Naive thymus-derived CD4-positive, alpha-beta T cell (primary cell): ENCODE measurements around the gene PUSL1. TPM values are rescaled to one million over a fixed set of nuclear protein-coding genes. Genes with fewer than 3 reads are reported as not detected.

ENCODE experiments used
- ATAC-seq: fragments of 150-1000 bp; cut with Tn5 transposase; 2 replicates; pipeline ENCODE4 v1.10.0; 2021; ENCODE audit warnings: mild to moderate bottlenecking, moderate library complexity
- CTCF ChIA-PET: fragments of 350-600 bp; sonication (Branson Sonifier 250); formaldehyde crosslinking; loops from one replicate; lab custom pipeline; 2021; ENCODE audit warnings: antibody characterized with exemption; lab: Charles Lee
- POLR2A ChIA-PET: fragments of 350-600 bp; sonication (Branson Sonifier 250); formaldehyde crosslinking; loops from one replicate; lab custom pipeline; 2021; ENCODE audit warnings: antibody characterized with exemption, inconsistent platforms; lab: Charles Lee
- DNase-seq, 9 donors: peaks; one replicate each; pipeline versions ENCODE4 v3.0.0 to v3.0.0-alpha.2; 2020 to 2022; ENCODE audit warnings: mixed read lengths in 1 of 9
- H3K27ac ChIP-seq: one replicate; pipeline ENCODE4 v1.7.0; 2013; ENCODE audit warnings: mild to moderate bottlenecking, low read depth, low read length, moderate library complexity
- H3K27me3 ChIP-seq, 2 donors: one replicate each; pipeline ENCODE4 v1.7.0; 2013; ENCODE audit warnings: low read length in 2 of 2, mild to moderate bottlenecking in 2 of 2, moderate library complexity in 2 of 2; ENCODE audit not compliant: control insufficient read depth in 2 of 2, insufficient read depth in 2 of 2
- H3K36me3 ChIP-seq, 3 experiments: 1 replicate in 2 of 3; 2 replicates in 1 of 3; pipeline ENCODE4 v1.7.0; 2013; ENCODE audit warnings: low read length in 3 of 3, mild to moderate bottlenecking in 3 of 3, moderate library complexity in 1 of 3; ENCODE audit not compliant: insufficient read depth in 3 of 3, control insufficient read depth in 2 of 3
- H3K4me1 ChIP-seq, 2 donors: one replicate each; pipeline ENCODE4 v1.7.0; 2013; ENCODE audit warnings: low read length in 2 of 2, mild to moderate bottlenecking in 2 of 2, moderate library complexity in 1 of 2; ENCODE audit not compliant: control insufficient read depth in 2 of 2, insufficient read depth in 2 of 2
- H3K4me3 ChIP-seq: 2 replicates; pipeline ENCODE4 v1.7.0; 2013; ENCODE audit warnings: mild to moderate bottlenecking, low read length
- H3K9me3 ChIP-seq, 3 experiments: 1 replicate in 2 of 3; 2 replicates in 1 of 3; pipeline ENCODE4 v1.7.0; 2013; ENCODE audit warnings: low read length in 3 of 3; ENCODE audit not compliant: control insufficient read depth in 2 of 3
- H3K27ac Mint-ChIP-seq, 9 donors: one replicate each; pipeline ENCODE4 v1.8.0; 2020 to 2022; ENCODE audit warnings: mixed read lengths in 9 of 9, mild to moderate bottlenecking in 8 of 9, moderate library complexity in 5 of 9, inconsistent platforms in 2 of 9
- H3K27me3 Mint-ChIP-seq, 5 donors: one replicate each; pipeline ENCODE4 v1.8.0; 2021 to 2022; ENCODE audit warnings: mixed read lengths in 5 of 5, mild to moderate bottlenecking in 1 of 5
- H3K36me3 Mint-ChIP-seq, 5 donors: one replicate each; pipeline ENCODE4 v1.8.0; 2020 to 2022; ENCODE audit warnings: mixed read lengths in 5 of 5, mild to moderate bottlenecking in 3 of 5, inconsistent platforms in 1 of 5
- H3K4me1 Mint-ChIP-seq, 7 donors: one replicate each; pipeline ENCODE4 v1.8.0; 2020 to 2022; ENCODE audit warnings: mixed read lengths in 7 of 7, mild to moderate bottlenecking in 3 of 7, inconsistent platforms in 1 of 7
- H3K4me3 Mint-ChIP-seq, 10 donors: one replicate each; pipeline ENCODE4 v1.8.0; 2020 to 2022; ENCODE audit warnings: mild to moderate bottlenecking in 10 of 10, mixed read lengths in 10 of 10, moderate library complexity in 6 of 10, inconsistent platforms in 2 of 10
- H3K9me3 Mint-ChIP-seq, 11 donors: one replicate each; pipeline ENCODE4 v1.8.0; 2020 to 2022; ENCODE audit warnings: mixed read lengths in 11 of 11, mild to moderate bottlenecking in 4 of 11, inconsistent platforms in 1 of 11, moderate library complexity in 1 of 11
- intact Hi-C, 2 donors: fragments of 100-400 bp; cut with micrococcal nuclease; formaldehyde crosslinking; loops; one replicate each; pipeline ENCODE4 v1.15.1; 2023
- polyA plus RNA-seq, 2 donors: library from polyadenylated mRNA; unstranded; fragments of 300-500 nt; fragmentation: Illumina TruSeq; gene quantifications; one replicate each; pipeline ENCODE4 v1.2.3, GENCODE V29; 2021
- total RNA-seq, 6 experiments: library from RNA in 5 of 6; stranded (reverse) in 5 of 6; gene quantifications; 1 replicate in 5 of 6; 2 replicates in 1 of 6; pipeline ENCODE4 v1.2.3 and lab custom pipeline; 2021 to 2026

PUSL1 gene
- total and polyA plus RNA-seq, 7 experiments from 2014 or later: 16.2 to 26.1 (median 19.4) TPM

DNA sequence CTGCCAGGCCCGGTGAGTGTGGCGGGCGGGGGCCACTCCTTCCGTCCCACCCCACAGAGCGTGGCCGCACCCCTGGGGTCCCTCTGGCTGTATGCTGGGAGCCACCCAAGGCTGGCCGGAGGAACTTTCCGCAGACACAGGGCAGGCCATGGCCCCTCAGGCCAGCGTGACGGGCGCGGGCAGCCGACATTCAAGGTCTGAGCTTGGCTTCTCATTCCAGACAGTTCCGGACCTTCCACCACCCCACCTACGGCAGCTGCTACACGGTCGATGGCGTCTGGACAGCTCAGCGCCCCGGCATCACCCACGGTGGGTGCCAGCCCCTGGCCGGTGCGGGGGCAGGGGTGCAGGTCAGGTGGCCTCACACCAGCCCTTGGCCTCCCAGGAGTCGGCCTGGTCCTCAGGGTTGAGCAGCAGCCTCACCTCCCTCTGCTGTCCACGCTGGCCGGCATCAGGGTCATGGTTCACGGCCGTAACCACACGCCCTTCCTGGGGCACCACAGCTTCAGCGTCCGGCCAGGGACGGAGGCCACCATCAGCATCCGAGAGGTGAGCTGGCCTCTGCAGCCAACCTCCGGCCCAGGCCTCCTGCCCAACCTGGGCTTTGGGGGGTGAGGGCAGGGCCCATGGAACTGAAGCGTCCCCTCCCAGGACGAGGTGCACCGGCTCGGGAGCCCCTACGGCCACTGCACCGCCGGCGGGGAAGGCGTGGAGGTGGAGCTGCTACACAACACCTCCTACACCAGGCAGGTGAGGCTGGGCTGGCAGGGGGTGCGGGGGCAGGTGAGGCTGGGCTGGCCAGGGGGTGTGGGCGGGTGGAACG lies 20.9 kb upstream of the PUSL1 start:
- no peak for DNase-seq
- Mint-ChIP-seq H3K4me3 (no peak overlapping the region), H3K9me3 (no peaks in the 10 kb centered on the region), H3K4me1 (peaks cover 0 to 4% (median 0%) of the 10 kb centered on the region in 7 donors), H3K27ac (no peak overlapping the region), H3K36me3 (peaks cover 0 to 2% (median 0%) of the 10 kb centered on the region in 5 donors), H3K27me3 (no peaks in the 10 kb centered on the region)
- POLR2A ChIA-PET: no interaction called here
- Histone ChIP-seq H3K4me1 (no peaks in the 10 kb centered on the region), H3K27ac (no peak overlapping the region), H3K9me3 (no peaks in the 10 kb centered on the region), H3K4me3 (no peak overlapping the region), H3K27me3 (no peaks in the 10 kb centered on the region), H3K36me3 (no peaks in the 10 kb centered on the region)
- intact Hi-C loops: no loop called here
- CTCF ChIA-PET: no interaction called here
- ATAC-seq: no peak

GRCh38 chr1:1290238-1290731 lies 18.1 kb upstream of the PUSL1 start:
- Histone ChIP-seq H3K27ac (no peak overlapping the region), H3K36me3 (no peaks in the 10 kb centered on the region), H3K4me1 (no peaks in the 10 kb centered on the region), H3K27me3 (no peaks in the 10 kb centered on the region), H3K9me3 (no peaks in the 10 kb centered on the region), H3K4me3 (no peak overlapping the region)
- DNase-seq (peak; percentile 32 to 75 (median 53)), ATAC-seq (peak; percentile 75)
- Mint-ChIP-seq H3K27ac (no peak overlapping the region), H3K27me3 (no peaks in the 10 kb centered on the region), H3K36me3 (peaks cover 0 to 2% (median 0%) of the 10 kb centered on the region in 5 donors), H3K4me3 (peak overlapping the region in 1 of 10 donors; percentile 52), H3K9me3 (no peaks in the 10 kb centered on the region), H3K4me1 (peaks cover 0 to 4% (median 0%) of the 10 kb centered on the region in 7 donors)
- CTCF ChIA-PET: interaction anchor here (0.7 to 2.8 kb wide), 3 partner anchors 39 to 168 kb away, joined by 3 to 29 read pairs (median 4); no protein-coding TSS in a partner anchor
- intact Hi-C loops: loop anchor here in 1 of 2 donors (2.0 to 5.0 kb wide), 3 partner anchors 167 to 308 kb away; partner anchors contain the start of gene PERM1
- POLR2A ChIA-PET: interaction anchor here (0.9 kb wide), 1 partner anchor 15 kb away, joined by 3 read pairs; no protein-coding TSS in a partner anchor

DNA sequence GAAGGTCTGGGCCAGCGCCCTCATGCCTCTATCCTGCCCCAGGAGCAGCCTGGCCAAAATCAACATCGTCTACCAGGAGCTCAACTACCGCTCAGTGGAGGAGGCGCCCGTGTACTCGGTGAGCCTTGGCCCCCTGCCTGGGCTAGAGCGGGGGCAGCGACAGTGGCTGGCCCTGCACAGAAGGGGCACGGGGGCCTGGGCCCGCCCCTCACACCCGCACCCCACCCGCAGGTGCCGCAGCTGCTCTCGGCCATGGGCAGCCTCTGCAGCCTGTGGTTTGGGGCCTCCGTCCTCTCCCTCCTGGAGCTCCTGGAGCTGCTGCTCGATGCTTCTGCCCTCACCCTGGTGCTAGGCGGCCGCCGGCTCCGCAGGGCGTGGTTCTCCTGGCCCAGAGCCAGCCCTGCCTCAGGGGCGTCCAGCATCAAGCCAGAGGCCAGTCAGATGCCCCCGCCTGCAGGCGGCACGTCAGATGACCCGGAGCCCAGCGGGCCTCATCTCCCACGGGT lies 17.3 kb upstream of the PUSL1 start:
- Mint-ChIP-seq H3K4me1 (peaks cover 0 to 4% (median 0%) of the 10 kb centered on the region in 7 donors), H3K27me3 (no peaks in the 10 kb centered on the region), H3K27ac (no peak overlapping the region), H3K9me3 (no peaks in the 10 kb centered on the region), H3K36me3 (peaks cover 0 to 2% (median 0%) of the 10 kb centered on the region in 5 donors), H3K4me3 (no peak overlapping the region)
- Histone ChIP-seq H3K4me3 (no peak overlapping the region), H3K27ac (no peak overlapping the region), H3K4me1 (no peaks in the 10 kb centered on the region), H3K9me3 (no peaks in the 10 kb centered on the region), H3K27me3 (no peaks in the 10 kb centered on the region), H3K36me3 (peaks cover 0 to 4% (median 0%) of the 10 kb centered on the region in 3 experiments)
- DNase-seq: no peak
- ChIA-PET CTCF (interaction anchor here (0.7 to 2.8 kb wide), 6 partner anchors 9 to 171 kb away, joined by 3 to 29 read pairs (median 4); no protein-coding TSS in a partner anchor), POLR2A (interaction anchor here (0.8 to 0.9 kb wide), 2 partner anchors 14 to 349 kb away, joined by 3 read pairs; no protein-coding TSS in a partner anchor)
- ATAC-seq: no peak
- intact Hi-C loops: loop anchor here in 1 of 2 donors (2.0 to 5.0 kb wide), 3 partner anchors 168 to 309 kb away; partner anchors contain the start of gene PERM1

GRCh38 chr1:1291548-1292441 lies 16.6 kb upstream of the PUSL1 start:
- peak; percentile 51 to 71 (median 58) for DNase-seq
- peaks cover 0 to 4% (median 0%) of the 10 kb centered on the region in 7 donors for H3K4me1 Mint-ChIP-seq

GRCh38 chr1:1292442-1292779 lies 16.0 kb upstream of the PUSL1 start:
- ChIA-PET POLR2A (interaction anchor here (0.9 to 1.3 kb wide), 2 partner anchors 11 to 170 kb away, joined by 3 to 6 read pairs; no protein-coding TSS in a partner anchor), CTCF (interaction anchor here (1.0 to 2.8 kb wide), 4 partner anchors 168 to 308 kb away, joined by 3 to 29 read pairs (median 5); no protein-coding TSS in a partner anchor)
- Histone ChIP-seq H3K27me3 (no peaks in the 10 kb centered on the region), H3K36me3 (peaks cover 0 to 7% (median 0%) of the 10 kb centered on the region in 3 experiments), H3K27ac (no peak overlapping the region), H3K4me1 (no peaks in the 10 kb centered on the region), H3K9me3 (no peaks in the 10 kb centered on the region), H3K4me3 (no peak overlapping the region)
- H3K4me1 Mint-ChIP-seq: peaks cover 0 to 4% (median 0%) of the 10 kb centered on the region in 7 donors
- intact Hi-C loops: loop anchor here (2.0 to 5.0 kb wide), 2 partner anchors 308 to 310 kb away; partner anchors contain the start of gene PERM1 (in 1 of the 2)
- H3K9me3 Mint-ChIP-seq: no peaks in the 10 kb centered on the region
- H3K27me3 Mint-ChIP-seq: no peaks in the 10 kb centered on the region
- peaks cover 0 to 2% (median 0%) of the 10 kb centered on the region in 5 donors for H3K36me3 Mint-ChIP-seq
- no peak for DNase-seq
- no peak for ATAC-seq
- H3K27ac Mint-ChIP-seq: no peak overlapping the region
- no peak overlapping the region for H3K4me3 Mint-ChIP-seq

More at GRCh38 chr1:1291548-1292441, 16.6 kb upstream of the PUSL1 start:
- ChIA-PET POLR2A (interaction anchor here (0.9 to 1.3 kb wide), 2 partner anchors 11 to 169 kb away, joined by 3 to 6 read pairs; no protein-coding TSS in a partner anchor), CTCF (interaction anchor here (0.9 to 2.8 kb wide), 6 partner anchors 8 to 307 kb away, joined by 3 to 29 read pairs (median 4); no protein-coding TSS in a partner anchor)
- H3K4me3 Mint-ChIP-seq: no peak overlapping the region
- Histone ChIP-seq H3K4me3 (no peak overlapping the region), H3K9me3 (no peaks in the 10 kb centered on the region), H3K27ac (no peak overlapping the region), H3K36me3 (peaks cover 0 to 7% (median 0%) of the 10 kb centered on the region in 3 experiments), H3K27me3 (no peaks in the 10 kb centered on the region), H3K4me1 (no peaks in the 10 kb centered on the region)
- ATAC-seq: peak; percentile 76
- H3K27ac Mint-ChIP-seq: peak overlapping the region in 1 of 9 donors; percentile 14
- intact Hi-C loops: loop anchor here (2.0 to 5.0 kb wide), 4 partner anchors 169 to 309 kb away; partner anchors contain the start of gene PERM1 (in 1 of the 2)
- no peaks in the 10 kb centered on the region for H3K27me3 Mint-ChIP-seq
- H3K9me3 Mint-ChIP-seq: no peaks in the 10 kb centered on the region
- H3K36me3 Mint-ChIP-seq: peaks cover 0 to 2% (median 0%) of the 10 kb centered on the region in 5 donors
